ENCODE results near the gene CEACAM1.
"Not testable (repeated sequence)": the region's sequence is repeated elsewhere in the genome, so short reads cannot be mapped to it uniquely, and the experiment has no call there.

CEACAM1 gene

GRCh38 chr19:42497492-42498168, 30.7 kb downstream of the CEACAM1 start:
- peaks cover 32 to 48% (median 43%) of the 10 kb centered on the region in 10 experiments for H3K4me1 ChIP-seq
- H3K9ac ChIP-seq: peak overlapping the region in 10 of 11 experiments; percentile 21 to 74 (median 55); a peak in 15 of 22 replicates
- no peaks in the 10 kb centered on the region for H3K27me3 ChIP-seq
- no peak for TF ChIP-seq Cebpa-rat (IDR thresholded peaks at IDR 0.05)
- peaks cover 0 to 5% (median 0%) of the 10 kb centered on the region in 11 experiments; a peak in 1 of 22 replicates for H3K9me3 ChIP-seq (replicated peaks in 1 of 11)
- peaks cover 0 to 10% (median 0%) of the 10 kb centered on the region in 11 experiments; a peak in 1 of 22 replicates for H3K36me3 ChIP-seq
- H3K4me3 ChIP-seq: no peak overlapping the region
- H4K20me1 ChIP-seq: no peaks in the 10 kb centered on the region
- peak overlapping the region; percentile 63 to 93 (median 79) for H3K4me2 ChIP-seq
- H3K27ac ChIP-seq: peak overlapping the region; percentile 44 to 86 (median 75); a peak in 21 of 22 replicates

GRCh38 chr19:42496460-42497133, 31.7 kb downstream of the CEACAM1 start:
- peaks cover 0 to 5% (median 0%) of the 10 kb centered on the region in 11 experiments; a peak in 1 of 22 replicates for H3K9me3 ChIP-seq (replicated peaks in 1 of 11)
- H3K4me3 ChIP-seq: no peak overlapping the region
- peaks cover 0 to 12% (median 0%) of the 10 kb centered on the region in 11 experiments; a peak in 1 of 22 replicates for H3K36me3 ChIP-seq
- H3K27me3 ChIP-seq: no peaks in the 10 kb centered on the region
- no peak for TF ChIP-seq Cebpa-rat (IDR thresholded peaks at IDR 0.05)
- H3K4me2 ChIP-seq: peak overlapping the region; percentile 32 to 93 (median 75)
- peaks cover 32 to 48% (median 43%) of the 10 kb centered on the region in 10 experiments for H3K4me1 ChIP-seq
- peak overlapping the region in 4 of 11 experiments; percentile 19 to 74 (median 44); a peak in 2 of 22 replicates for H3K9ac ChIP-seq
- peak overlapping the region in 10 of 11 experiments; percentile 16 to 86 (median 75); a peak in 18 of 22 replicates for H3K27ac ChIP-seq
- no peaks in the 10 kb centered on the region for H4K20me1 ChIP-seq

- H3K27ac ChIP-seq: peak overlapping the region in 5 of 11 experiments; percentile 17 to 44 (median 26); a peak in 7 of 22 replicates
- TF ChIP-seq Cebpa-rat (IDR thresholded peaks at IDR 0.05): no peak
- peaks cover 0 to 8% (median 0%) of the 10 kb centered on the region in 11 experiments; a peak in 2 of 22 replicates for H3K36me3 ChIP-seq
- peaks cover 32 to 48% (median 43%) of the 10 kb centered on the region in 10 experiments for H3K4me1 ChIP-seq
- H3K4me3 ChIP-seq: no peak overlapping the region
- H3K9me3 ChIP-seq (replicated peaks in 1 of 11): peaks cover 0 to 5% (median 0%) of the 10 kb centered on the region in 11 experiments; a peak in 1 of 22 replicates
- peak overlapping the region in 10 of 11 experiments; percentile 10 to 66 (median 46); a peak in 17 of 22 replicates for H3K4me2 ChIP-seq
- H3K27me3 ChIP-seq: no peaks in the 10 kb centered on the region
- no peak overlapping the region for H3K9ac ChIP-seq
- H4K20me1 ChIP-seq: no peaks in the 10 kb centered on the region
Measured at GRCh38 chr19:42495663-42496062, 32.6 kb downstream of the CEACAM1 start.

- Histone ChIP-seq H3K27me3 (no peaks in the 10 kb centered on the region), H3K36me3 (peaks cover 0 to 8% (median 0%) of the 10 kb centered on the region in 11 experiments; a peak in 2 of 22 replicates), H3K27ac (0 out of 22 replicates have a peak overlapping the region, but pooled peaks of 1 of the 11 experiments have one; percentile 26), H3K4me3 (no peak overlapping the region), H3K9me3 (replicated peaks in 1 of 11) (peaks cover 0 to 5% (median 0%) of the 10 kb centered on the region in 11 experiments; a peak in 1 of 22 replicates), H4K20me1 (no peaks in the 10 kb centered on the region), H3K9ac (no peak overlapping the region), H3K4me1 (peaks cover 32 to 46% (median 43%) of the 10 kb centered on the region in 10 experiments), H3K4me2 (peak overlapping the region in 1 of 11 experiments; percentile 43; a peak in 2 of 22 replicates)
- no peak for TF ChIP-seq Cebpa-rat (IDR thresholded peaks at IDR 0.05)
Measured at GRCh38 chr19:42494321-42494720, 34.0 kb downstream of the CEACAM1 start.

GRCh38 chr19:42488783-42489521, 39.3 kb downstream of the CEACAM1 start:
- H3K4me1 ChIP-seq: peaks cover 0 to 28% (median 7%) of the 10 kb centered on the region in 10 experiments; a peak in 10 of 20 replicates
- H3K36me3 ChIP-seq: peaks cover 0 to 20% (median 0%) of the 10 kb centered on the region in 11 experiments; a peak in 7 of 22 replicates
- H4K20me1 ChIP-seq: no peaks in the 10 kb centered on the region
- H3K9ac ChIP-seq: no peak overlapping the region
- H3K4me3 ChIP-seq: no peak overlapping the region
- no peaks in the 10 kb centered on the region for H3K9me3 ChIP-seq (replicated peaks in 1 of 11)
- H3K27ac ChIP-seq: no peak overlapping the region
- no peak for TF ChIP-seq Cebpa-rat (IDR thresholded peaks at IDR 0.05)
- no peaks in the 10 kb centered on the region for H3K27me3 ChIP-seq
- peak overlapping the region in 3 of 11 experiments; percentile 20 to 47 (median 24); a peak in 5 of 22 replicates for H3K4me2 ChIP-seq

- H3K27ac ChIP-seq: no peak overlapping the region
- H3K36me3 ChIP-seq: peaks cover 0 to 18% (median 0%) of the 10 kb centered on the region in 11 experiments; a peak in 7 of 22 replicates
- H3K27me3 ChIP-seq: no peaks in the 10 kb centered on the region
- no peaks in the 10 kb centered on the region for H3K9me3 ChIP-seq (replicated peaks in 1 of 11)
- no peaks in the 10 kb centered on the region for H4K20me1 ChIP-seq
- H3K4me1 ChIP-seq: peaks cover 0 to 40% (median 13%) of the 10 kb centered on the region in 10 experiments; a peak in 13 of 20 replicates
- TF ChIP-seq Cebpa-rat (IDR thresholded peaks at IDR 0.05): no peak
- no peak overlapping the region for H3K9ac ChIP-seq
- H3K4me2 ChIP-seq: peak overlapping the region in 1 of 11 experiments; percentile 25; a peak in 1 of 22 replicates
- no peak overlapping the region for H3K4me3 ChIP-seq
Measured at GRCh38 chr19:42487798-42488178, 40.5 kb downstream of the CEACAM1 start.

- Histone ChIP-seq H3K9me3 (replicated peaks in 1 of 11) (no peaks in the 10 kb centered on the region; a peak in 1 of 22 replicates), H3K9ac (no peak overlapping the region), H3K4me2 (peak overlapping the region in 4 of 11 experiments; percentile 9 to 36 (median 19); a peak in 4 of 22 replicates), H3K4me1 (peaks cover 0 to 45% (median 17%) of the 10 kb centered on the region in 10 experiments; a peak in 17 of 20 replicates), H3K27me3 (no peaks in the 10 kb centered on the region), H3K27ac (no peak overlapping the region), H4K20me1 (no peaks in the 10 kb centered on the region), H3K4me3 (no peak overlapping the region), H3K36me3 (peaks cover 0 to 18% (median 0%) of the 10 kb centered on the region in 11 experiments; a peak in 7 of 22 replicates)
- no peak for TF ChIP-seq Cebpa-rat (IDR thresholded peaks at IDR 0.05)
Measured at GRCh38 chr19:42487032-42487797, 41.1 kb downstream of the CEACAM1 start.

GRCh38 chr19:42485036-42485435, 43.2 kb downstream of the CEACAM1 start:
- not testable (repeated sequence) for H4K20me1 ChIP-seq; H3K27ac ChIP-seq; H3K9me3 ChIP-seq (replicated peaks in 1 of 11); H3K9ac ChIP-seq; H3K27me3 ChIP-seq; H3K4me3 ChIP-seq
- H3K4me2 ChIP-seq: peak overlapping the region in 1 of 11 experiments; percentile 9; a peak in 1 of 22 replicates
- H3K4me1 ChIP-seq: peaks cover 19 to 67% (median 38%) of the 10 kb centered on the region in 10 experiments
- H3K36me3 ChIP-seq: peaks cover 0 to 18% (median 0%) of the 10 kb centered on the region in 11 experiments; a peak in 6 of 22 replicates

Measured in BLaER1 treated with 17β-estradiol and CSF1 and Interleukin-3, amounts not matched to agents 10 nM and 100 nM (cell line).